Stimulated activated naive CD8-positive, alpha-beta T cell treated with anti-CD3 and anti-CD28 coated beads, Interleukin-15, amount 100 ng/mL, for 72 hours (primary cell): ENCODE measurements around the gene TAS2R5.

ENCODE experiments used
- ATAC-seq: fragments of 150-1000 bp; cut with Tn5 transposase; 2 replicates; pipeline ENCODE4 v1.10.0; 2021; ENCODE audit warnings: mild to moderate bottlenecking, moderate library complexity
- DNase-seq, 2 donors: peaks; one replicate each; pipeline ENCODE4 v3.0.0; 2021 to 2022
- H3K27ac Mint-ChIP-seq, 2 donors: one replicate each; pipeline ENCODE4 v1.8.0; 2022; ENCODE audit warnings: mild to moderate bottlenecking in 2 of 2, mixed read lengths in 2 of 2, moderate library complexity in 2 of 2
- H3K27me3 Mint-ChIP-seq: one replicate; pipeline ENCODE4 v1.8.0; 2022; ENCODE audit warnings: mixed read lengths
- H3K4me1 Mint-ChIP-seq: one replicate; pipeline ENCODE4 v1.8.0; 2022; ENCODE audit warnings: mild to moderate bottlenecking, mixed read lengths
- H3K4me3 Mint-ChIP-seq, 2 donors: one replicate each; pipeline ENCODE4 v1.8.0; 2022; ENCODE audit warnings: mild to moderate bottlenecking in 2 of 2, mixed read lengths in 2 of 2, moderate library complexity in 1 of 2
- H3K9me3 Mint-ChIP-seq, 2 donors: one replicate each; pipeline ENCODE4 v1.8.0; 2022; ENCODE audit warnings: mixed read lengths in 2 of 2

The TAS2R5 gene

DNA sequence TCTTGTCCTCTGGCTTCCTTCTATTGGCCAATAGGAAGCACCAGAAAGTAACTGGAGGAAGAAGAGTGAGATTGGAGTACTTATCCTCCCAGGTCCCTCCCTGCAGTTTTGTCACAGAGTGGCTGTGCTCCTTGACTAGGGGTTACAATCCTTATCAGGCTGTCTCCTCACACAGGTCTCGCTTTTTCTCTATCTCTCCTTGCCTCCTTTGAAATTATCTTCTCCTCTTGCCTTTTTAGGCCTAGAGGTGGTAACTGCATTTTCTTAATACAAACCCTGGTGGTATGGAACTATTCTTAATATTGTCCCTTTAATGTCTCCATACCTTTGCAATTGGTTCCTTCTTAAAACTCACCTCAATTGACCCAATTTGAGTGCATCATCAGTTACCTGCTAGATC lies 48.6 kb downstream of the TAS2R5 start:
- H3K27ac Mint-ChIP-seq, result no peak overlapping the region
- no peak overlapping the region for H3K4me3 Mint-ChIP-seq
- ATAC-seq, result no peak
- no peaks in the 10 kb centered on the region for H3K9me3 Mint-ChIP-seq
- DNase-seq, result no peak
- no peaks in the 10 kb centered on the region for H3K27me3 Mint-ChIP-seq
- no peaks in the 10 kb centered on the region for H3K4me1 Mint-ChIP-seq

GRCh38 chr7:141839256-141839655 lies 49.2 kb downstream of the TAS2R5 start:
- ATAC-seq, result no peak
- no peak for DNase-seq

DNA sequence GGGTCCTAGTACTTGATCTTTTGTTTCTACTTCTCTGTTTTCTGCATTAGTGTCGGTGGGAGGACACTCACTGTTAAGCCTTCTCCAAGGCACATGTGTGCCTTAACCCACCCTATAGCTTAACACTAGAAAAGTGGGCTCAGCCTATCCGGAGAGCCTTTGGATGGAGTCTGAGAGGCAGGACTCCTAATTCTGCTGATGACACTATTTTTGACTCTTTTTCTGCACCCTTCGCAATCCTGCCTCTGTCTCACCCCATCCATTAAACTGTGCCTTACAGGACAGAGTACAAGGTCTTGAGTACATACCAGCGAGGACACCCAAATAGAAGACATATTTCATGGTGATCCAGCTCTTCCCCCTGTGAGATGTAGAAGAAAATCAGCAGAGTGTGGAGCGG lies 50.7 kb downstream of the TAS2R5 start:
- ATAC-seq (no peak), DNase-seq (no peak)
- no peaks in the 10 kb centered on the region for H3K4me1 Mint-ChIP-seq
- no peaks in the 10 kb centered on the region for H3K27me3 Mint-ChIP-seq
- no peaks in the 10 kb centered on the region for H3K9me3 Mint-ChIP-seq
- H3K27ac Mint-ChIP-seq, result no peak overlapping the region
- H3K4me3 Mint-ChIP-seq, result no peak overlapping the region

More at GRCh38 chr7:141839256-141839655, 49.2 kb downstream of the TAS2R5 start:
- no peak overlapping the region for H3K27ac Mint-ChIP-seq
- no peaks in the 10 kb centered on the region for H3K9me3 Mint-ChIP-seq
- H3K4me3 Mint-ChIP-seq, result no peak overlapping the region
- H3K4me1 Mint-ChIP-seq, result no peaks in the 10 kb centered on the region
- no peaks in the 10 kb centered on the region for H3K27me3 Mint-ChIP-seq
